GM11168 (cell line): ENCODE measurements around the gene GMPPA.

Experiments
- in situ Hi-C: fragments of 300-500 bp; cut with MboI; formaldehyde crosslinking; loops from one replicate; pipeline ENCODE4 v1.12.0; 2022; ENCODE audit warnings: low sequenced_read_pairs; ENCODE audit not compliant: unreplicated experiment

The GMPPA gene

DNA sequence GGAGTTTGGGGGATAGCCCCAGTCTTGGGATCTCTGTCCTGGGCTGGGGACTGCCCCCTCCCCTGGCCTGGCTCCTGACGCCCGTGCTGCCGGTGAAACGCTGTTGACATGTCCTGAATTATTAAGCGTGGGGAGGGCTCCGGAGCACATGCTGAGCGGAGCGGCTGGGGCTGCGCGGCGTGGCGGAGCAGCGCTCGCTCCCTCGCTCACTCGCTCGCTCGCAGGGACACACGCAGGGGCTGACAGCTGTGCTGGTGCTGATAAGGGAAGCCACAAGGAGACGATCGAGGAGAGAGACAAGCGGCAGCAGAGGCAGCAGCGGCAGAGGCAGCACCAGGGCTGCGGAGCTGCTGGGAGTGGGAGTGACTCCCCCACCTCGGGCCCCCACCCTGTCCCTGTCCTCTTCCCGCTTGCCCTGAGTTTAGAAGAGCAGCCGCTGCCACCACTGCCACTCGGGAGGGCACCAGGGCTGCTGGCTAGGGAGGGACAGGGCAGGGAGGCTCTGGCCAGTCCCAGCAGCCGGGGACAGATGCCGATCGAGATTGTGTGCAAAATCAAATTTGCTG is 15.6 kb downstream of the GMPPA start, which contains the start of gene ASIC4:
Gene ASIC4, plus strand, starts transcription at position 287 of the 566 bp plus-strand sequence. Its CDS starts 243 bp downstream, at position 530.
- in situ Hi-C loops: no loop called here

DNA sequence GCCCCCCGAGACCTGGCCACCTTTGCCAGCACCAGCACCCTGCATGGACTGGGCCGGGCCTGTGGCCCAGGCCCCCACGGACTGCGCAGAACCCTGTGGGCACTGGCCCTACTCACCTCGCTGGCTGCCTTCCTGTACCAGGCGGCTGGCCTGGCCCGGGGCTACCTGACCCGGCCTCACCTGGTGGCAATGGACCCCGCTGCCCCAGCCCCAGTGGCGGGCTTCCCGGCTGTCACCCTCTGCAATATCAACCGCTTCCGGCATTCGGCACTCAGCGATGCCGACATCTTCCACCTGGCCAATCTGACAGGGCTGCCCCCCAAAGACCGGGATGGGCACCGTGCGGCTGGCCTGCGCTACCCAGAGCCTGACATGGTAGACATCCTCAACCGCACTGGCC is 16.1 kb downstream of the GMPPA start:
- in situ Hi-C loops: no loop called here

DNA sequence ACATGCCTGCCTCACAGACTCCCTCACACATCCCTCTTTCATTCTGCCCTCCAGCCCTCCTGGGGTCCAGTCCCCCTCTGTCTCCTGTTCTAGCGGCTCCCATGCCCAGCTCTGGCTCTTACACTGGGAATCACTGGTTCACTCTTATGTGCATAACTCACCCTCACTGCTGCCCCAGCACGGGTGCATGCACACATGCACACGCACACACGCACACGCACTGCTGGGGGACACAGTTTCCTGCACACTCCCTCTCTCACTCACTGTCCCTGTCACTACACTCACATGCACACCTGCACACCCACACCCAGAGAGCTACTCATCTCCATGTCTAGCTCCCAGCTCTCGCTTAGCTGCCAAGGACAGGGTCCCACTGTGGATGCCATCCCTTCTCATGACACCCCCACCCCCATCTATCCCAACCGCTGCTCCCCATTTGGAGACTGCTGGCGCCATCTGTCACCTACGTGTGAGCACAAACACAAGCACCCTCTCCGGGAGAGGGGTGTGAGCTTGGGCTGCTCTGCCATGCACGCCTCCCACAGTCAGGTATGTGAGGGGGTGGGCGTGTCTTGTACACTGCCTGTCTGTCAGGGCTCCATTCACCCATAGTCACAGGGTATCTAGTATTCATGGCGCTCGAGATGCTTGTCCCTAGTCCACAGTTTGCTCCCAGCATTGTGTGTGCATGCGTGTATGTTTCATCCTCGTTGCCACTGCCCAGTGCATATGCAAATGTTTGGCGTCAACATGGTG is 17.4 kb downstream of the GMPPA start:
- in situ Hi-C loops: no loop called here

GRCh38 chr2:219516888-219517287 is 18.2 kb downstream of the GMPPA start:
- in situ Hi-C loops: no loop called here

DNA sequence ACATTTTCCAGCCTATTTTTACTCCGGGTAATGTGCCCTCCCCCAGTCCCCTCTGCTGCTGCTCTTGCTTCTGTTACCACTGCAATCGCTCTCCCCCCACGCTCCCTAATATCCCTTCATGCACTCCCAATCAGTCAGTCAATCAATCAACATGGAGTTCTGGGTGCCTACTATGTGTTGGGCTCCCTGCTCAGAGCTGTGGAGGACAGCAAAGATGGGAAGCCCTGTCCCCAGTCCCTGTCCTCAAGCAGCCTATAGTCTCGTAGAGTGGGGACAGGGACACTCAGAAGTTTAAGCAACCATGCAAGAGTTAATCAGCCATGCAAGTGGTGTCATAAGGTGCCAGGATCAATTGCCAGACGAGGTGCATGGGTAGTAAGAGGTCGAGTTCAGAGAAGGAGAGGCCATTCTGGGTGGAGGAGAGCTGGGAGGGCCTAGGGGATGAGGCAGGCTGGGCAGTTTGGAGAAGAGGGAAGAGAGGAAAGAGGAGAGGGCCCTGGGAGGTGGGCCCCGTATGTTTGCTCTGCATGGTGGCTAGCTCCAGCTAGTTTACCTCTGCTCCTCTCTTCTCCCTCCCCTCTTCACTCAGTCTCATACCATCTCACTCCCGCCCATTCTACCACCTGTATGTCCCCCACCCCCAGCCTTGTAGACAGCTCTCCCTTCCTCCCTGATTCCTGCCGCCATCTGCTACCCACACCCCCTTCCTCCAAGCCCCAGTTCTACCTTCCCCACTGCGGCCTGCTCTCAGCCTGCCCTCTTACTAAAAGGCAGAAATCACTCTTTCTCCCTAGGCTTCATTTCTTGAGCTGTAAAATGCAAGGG is 19.5 kb downstream of the GMPPA start:
- in situ Hi-C loops: no loop called here

DNA sequence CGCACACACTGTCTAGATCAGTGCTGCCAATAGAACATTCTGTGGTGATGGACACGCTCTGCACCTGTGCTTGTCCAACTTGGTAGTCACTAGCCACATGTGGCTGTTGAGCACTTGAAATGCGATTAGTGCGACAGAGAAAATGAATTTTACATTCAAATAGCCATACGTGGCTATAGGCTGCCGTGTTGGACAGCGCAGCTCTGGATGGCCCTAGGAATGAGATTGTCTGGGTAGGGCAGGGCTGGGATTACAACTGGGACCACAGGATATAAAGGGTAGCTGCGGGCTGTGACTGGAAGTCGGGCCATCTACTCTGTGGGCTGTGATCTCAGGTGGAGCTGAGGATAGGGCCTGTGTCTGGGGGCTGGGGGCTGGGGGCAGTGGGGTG is 20.8 kb downstream of the GMPPA start:
- in situ Hi-C loops: no loop called here

DNA sequence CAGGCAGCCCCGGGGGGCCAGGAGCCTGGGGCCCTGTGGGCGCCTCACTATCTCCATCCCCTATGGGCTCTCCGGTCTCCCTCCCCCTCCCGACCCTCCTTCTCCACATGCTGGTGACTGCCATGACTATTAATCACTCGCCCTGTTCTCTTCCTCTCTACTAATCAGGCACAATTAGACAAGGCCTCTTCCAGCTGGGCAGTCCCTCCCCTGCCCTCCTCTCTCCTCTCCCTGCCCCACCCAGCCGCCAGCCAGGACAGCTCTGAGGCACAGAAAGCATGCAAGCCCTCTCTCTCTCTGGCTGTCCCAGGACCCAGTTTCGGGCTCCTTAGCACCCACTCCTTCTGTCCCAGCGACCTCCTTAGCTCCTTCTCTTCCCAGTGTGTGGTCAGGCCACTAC is 21.4 kb downstream of the GMPPA start:
- in situ Hi-C loops: loop anchor here (10.0 kb wide), 1 partner anchor 45 kb away; no protein-coding TSS in a partner anchor

- in situ Hi-C loops: loop anchor here (10.0 kb wide), 1 partner anchor 46 kb away; no protein-coding TSS in a partner anchor
Observed at GRCh38 chr2:219521066-219521880, 22.6 kb downstream of the GMPPA start.

GRCh38 chr2:219522111-219523030 is 23.7 kb downstream of the GMPPA start:
- in situ Hi-C loops: loop anchor here (10.0 kb wide), 1 partner anchor 48 kb away; no protein-coding TSS in a partner anchor

DNA sequence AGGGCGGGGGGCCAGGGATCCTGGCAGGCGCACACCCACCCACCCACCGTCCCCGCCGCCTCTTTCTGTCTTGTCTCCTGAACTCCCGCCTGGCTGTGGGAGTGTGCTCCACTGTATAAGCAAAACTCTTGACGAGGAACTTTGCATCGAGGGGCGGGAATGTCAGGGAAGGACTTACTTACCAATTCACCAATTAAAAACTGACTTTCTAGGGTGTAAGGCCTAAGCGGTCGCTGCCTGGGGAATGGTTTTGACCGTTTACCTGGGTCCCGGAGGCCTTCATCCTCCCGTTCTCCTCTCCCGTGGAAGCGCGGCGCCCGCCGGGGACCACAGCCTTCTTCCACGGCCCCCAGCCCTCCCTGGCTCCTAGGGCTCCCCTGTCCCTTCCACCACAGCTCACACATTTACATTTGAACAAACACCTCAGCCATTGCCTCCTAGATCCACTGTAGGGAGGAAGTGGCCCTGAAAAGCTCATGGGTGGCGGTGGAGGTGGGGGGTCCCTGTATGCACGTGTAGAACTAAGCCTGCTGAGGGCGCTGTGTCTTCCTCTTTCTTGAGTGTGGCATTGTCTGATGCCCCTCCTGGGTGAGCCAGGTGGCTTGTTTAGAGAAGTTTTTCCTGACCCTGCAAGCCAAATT is 24.5 kb downstream of the GMPPA start:
- in situ Hi-C loops: loop anchor here (10.0 kb wide), 1 partner anchor 48 kb away; no protein-coding TSS in a partner anchor

DNA sequence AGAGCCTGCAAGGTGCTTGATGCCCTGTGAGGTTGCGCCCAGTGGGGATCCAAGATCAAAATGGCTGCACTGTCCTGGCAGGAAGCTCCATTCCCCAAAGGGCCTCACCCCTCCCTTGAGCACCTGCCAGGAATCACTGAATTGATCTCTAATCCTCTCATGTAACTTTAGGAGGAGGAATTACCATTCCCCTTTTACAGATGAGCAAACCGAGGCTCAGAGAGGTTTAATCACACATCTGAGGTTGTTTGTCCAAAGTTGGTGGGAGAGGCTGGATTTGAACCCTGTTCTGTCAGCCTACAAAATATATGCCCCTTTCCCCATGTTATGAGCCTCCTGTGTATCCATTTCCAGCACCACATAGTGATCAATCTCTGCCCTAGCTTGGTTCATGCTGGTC is 26.1 kb downstream of the GMPPA start:
- in situ Hi-C loops: loop anchor here (5.0 to 10.0 kb wide), 2 partner anchors 50 to 123 kb away; no protein-coding TSS in a partner anchor

- in situ Hi-C loops: loop anchor here (5.0 to 10.0 kb wide), 2 partner anchors 51 to 123 kb away; no protein-coding TSS in a partner anchor
Observed at GRCh38 chr2:219525533-219526232, 27.0 kb downstream of the GMPPA start.

- in situ Hi-C loops: loop anchor here (5.0 to 10.0 kb wide), 2 partner anchors 52 to 124 kb away; no protein-coding TSS in a partner anchor
Observed at GRCh38 chr2:219526320-219527075, 27.8 kb downstream of the GMPPA start.

DNA sequence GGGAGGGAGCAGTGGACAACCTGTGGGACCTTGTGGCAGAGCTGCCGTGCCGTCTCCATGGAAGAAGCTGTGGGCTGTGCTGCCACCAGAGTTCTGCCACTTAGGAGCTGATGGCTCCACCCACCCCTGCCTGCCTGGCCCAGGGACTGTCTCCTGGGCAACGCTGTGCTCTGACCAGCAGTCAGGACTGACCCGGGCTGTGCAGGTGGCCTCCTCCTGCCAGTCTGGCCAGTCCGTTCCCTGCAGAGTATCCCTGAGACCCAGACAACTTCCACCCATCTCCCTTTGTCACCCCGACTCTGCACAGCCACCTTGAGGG is 28.3 kb downstream of the GMPPA start:
- in situ Hi-C loops: loop anchor here (5.0 to 10.0 kb wide), 2 partner anchors 52 to 125 kb away; no protein-coding TSS in a partner anchor

GRCh38 chr2:219527472-219527871 is 28.8 kb downstream of the GMPPA start:
- in situ Hi-C loops: loop anchor here (5.0 to 10.0 kb wide), 2 partner anchors 53 to 125 kb away; no protein-coding TSS in a partner anchor

DNA sequence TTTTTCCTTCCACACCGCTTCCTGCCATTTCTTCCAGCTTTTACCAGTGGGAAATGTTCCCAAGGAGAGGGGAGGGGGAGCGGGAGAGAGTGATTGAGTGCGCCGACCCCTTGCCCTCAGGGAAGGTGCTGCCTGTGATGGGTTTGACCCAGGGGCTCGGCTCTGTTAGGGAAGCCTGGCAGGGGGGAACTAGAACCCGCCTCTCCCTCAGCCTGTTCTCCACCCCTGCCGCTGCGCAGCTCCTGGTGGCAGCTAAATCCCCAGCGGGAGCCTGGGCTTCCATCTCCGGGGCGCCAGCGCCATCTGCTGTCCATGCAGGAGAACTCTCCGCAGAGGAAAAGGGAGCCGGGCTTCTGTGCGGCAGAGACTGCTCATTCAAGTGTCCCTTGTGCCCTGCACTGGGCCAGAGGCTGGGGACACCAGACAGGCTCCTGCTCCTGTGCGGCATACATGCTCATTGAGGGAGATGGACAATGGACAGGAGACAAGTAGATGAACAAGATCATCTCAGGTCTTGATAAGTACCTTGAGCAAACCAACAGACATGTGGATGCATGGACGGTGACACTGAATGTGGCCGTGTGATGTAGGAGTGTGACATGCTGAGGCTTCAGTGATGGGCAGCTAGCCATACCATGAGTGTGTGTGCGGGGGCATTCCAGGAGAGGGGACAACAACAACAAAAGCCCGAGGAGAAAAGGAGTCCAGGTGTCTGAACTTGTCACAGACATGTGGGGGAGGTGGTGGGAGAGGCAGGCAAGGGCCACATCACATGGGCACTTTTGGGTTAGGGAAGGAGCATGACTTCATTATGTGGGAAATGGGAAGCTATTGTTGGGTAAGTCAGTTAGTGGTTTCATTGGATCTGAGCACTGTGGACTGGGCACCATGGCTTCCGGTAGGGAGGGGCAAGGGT is 31.6 kb downstream of the GMPPA start:
- in situ Hi-C loops: no loop called here
